Suprapubic skin (tissue), 3 donors: ENCODE measurements around the gene RPL4.

Source experiments
- CTCF ChIP-seq, 2 donors: fragments of 200-600 bp in 1 of 2; fragments of 450-650 bp in 1 of 2; sonication (generic) in 1 of 2; IDR thresholded peaks; one replicate each; pipeline ENCODE4 v1.5.1; 2016 to 2019; ENCODE audit warnings: antibody characterized with exemption in 2 of 2, mild to moderate bottlenecking in 1 of 2, moderate library complexity in 1 of 2
- EP300 ChIP-seq: sonication (generic); formaldehyde crosslinking; IDR thresholded peaks from one replicate; pipeline ENCODE4 v1.6.1; 2017; ENCODE audit warnings: antibody characterized with exemption

- TF ChIP-seq CTCF (IDR thresholded peaks at IDR 0.05) (no peak), EP300 (no peak)
Observed at GRCh38 chr15:66481107-66481856, 23.4 kb downstream of the RPL4 start.
